Measurements from ENCODE around the gene AGBL4. TPM values are rescaled to one million over a fixed set of nuclear protein-coding genes. Genes with fewer than 3 reads are reported as not detected.
"Not testable (repeated sequence)": the region's sequence is repeated elsewhere in the genome, so short reads cannot be mapped to it uniquely, and the experiment has no call there.

The AGBL4 gene
- total and polyA plus RNA-seq, 9 of the 15 experiments (the other 6 are each of a cell fraction or from before 2014, with no cell fraction given), result 0.11 TPM; not detected in 7

- TF ChIP-seq REST (IDR thresholded peaks at IDR 0.05; ENCODE audit: borderline replicate concordance) (no peak), REST (CRISPR knock-in tag; IDR thresholded peaks at IDR 0.05; ENCODE audit: low read depth) (no peak), YBX1 (IDR thresholded peaks at IDR 0.05) (no peak)
Measured at GRCh38 chr1:49817681-49818080, 206.1 kb downstream of the AGBL4 start (continued).

- POLR2A ChIA-PET; H3K36me3 ChIP-seq (ENCODE audit: control insufficient read depth, insufficient read depth, low read length); H3K9ac ChIP-seq (ENCODE audit: insufficient read depth in 1 of 2, low read depth in 2 of 2, low read length in 2 of 2); intact Hi-C loops (cut with micrococcal nuclease); H3K4me1 ChIP-seq (replicated peaks in 1 of 2; ENCODE audit: control insufficient read depth in 2 of 2, insufficient read depth in 2 of 2, low read length in 2 of 2); H3K4me2 ChIP-seq (ENCODE audit: insufficient read depth, low read length); H3K79me2 ChIP-seq (ENCODE audit: control insufficient read depth, insufficient read depth, low read length); ATAC-seq; H4K20me1 ChIP-seq (replicated peaks; ENCODE audit: control insufficient read depth, insufficient read depth, low read length); H3K9me3 ChIP-seq (replicated peaks; ENCODE audit: control insufficient read depth, insufficient read depth, low read depth, low read length); H3K9me1 ChIP-seq (ENCODE audit: control insufficient read depth, insufficient read depth, low read length); CTCF ChIA-PET (ENCODE audit: low intra/inter-chr PET ratio); BruUV-seq (replicated peaks); in situ Hi-C loops (cut with MboI); H3K27ac ChIP-seq (ENCODE audit: extremely low read depth, low read depth, low read length); FAIRE-seq; DNase-seq (ENCODE audit: extremely low read depth in 1 of 4, low spot score in 3 of 4); H2AFZ ChIP-seq (ENCODE audit: low read depth, low read length); H3K4me3 ChIP-seq; H3K27me3 ChIP-seq (ENCODE audit: control insufficient read depth in 2 of 2, insufficient read depth in 2 of 2, low read length in 2 of 2): not testable (repeated sequence)
- peak; percentile 73 for TF ChIP-seq TFE3 (CRISPR knock-in tag; IDR thresholded peaks at IDR 0.05)
- 4% methylated on average over 17 of the region's 17 CpGs for WGBS (ENCODE audit: insufficient coverage, low coverage, missing lambda C conversion rate)
Measured at GRCh38 chr1:49787013-49787412, 236.7 kb downstream of the AGBL4 start.
